Endothelial cell of umbilical vein (primary cell): ENCODE measurements around the gene HCAR3. TPM values are rescaled to one million over a fixed set of nuclear protein-coding genes. Genes with fewer than 3 reads are reported as not detected.

Source experiments
- BruUV-seq: library from RNA; stranded (reverse); fragments of 400-500 nt; replicated peaks from 2 replicates; lab custom pipeline; 2021; lab: Mats Ljungman, UMichigan
- CTCF ChIA-PET: fragments of 300-600, 350-600 bp; sonication (Branson Sonifier 250); formaldehyde crosslinking; loops from one replicate; lab custom pipeline; 2021; ENCODE audit warnings: antibody characterized with exemption, inconsistent platforms; lab: Charles Lee
- POLR2A ChIA-PET: fragments of 300-600, 350-600 bp; sonication (Branson Sonifier 250); formaldehyde crosslinking; loops from one replicate; lab custom pipeline; 2021; ENCODE audit warnings: antibody characterized with exemption, inconsistent platforms; lab: Charles Lee
- DNase-seq: peaks from one replicate; pipeline ENCODE4 v3.0.0-alpha.2; 2011; ENCODE audit warnings: low read depth, low spot score
- FAIRE-seq: peaks from 2 replicates; lab custom pipeline; 2011; peaks lifted over from hg19 to GRCh38; lab: Jason Lieb, UNC
- H2AFZ ChIP-seq: 2 replicates; pipeline ENCODE4 v1.6.0; 2012; ENCODE audit warnings: low read depth, low read length, control low read depth, inconsistent platforms
- H3K27ac ChIP-seq: 2 replicates; pipeline ENCODE4 v1.5.1; 2011; ENCODE audit warnings: low read depth, mild to moderate bottlenecking, control low read depth, low read length, moderate library complexity; ENCODE audit not compliant: insufficient read depth
- H3K27me3 ChIP-seq, 2 experiments: 2 replicates each; pipeline versions ENCODE4 v1.6.0 to v1.6.1; 2011; ENCODE audit warnings: low read length in 2 of 2, mixed read lengths in 1 of 2; ENCODE audit not compliant: control insufficient read depth in 2 of 2, insufficient read depth in 2 of 2
- H3K36me3 ChIP-seq, 2 experiments: 2 replicates in 1 of 2; 3 replicates in 1 of 2; pipeline ENCODE4 v1.5.1; 2011; ENCODE audit warnings: low read length in 2 of 2, mild to moderate bottlenecking in 1 of 2, moderate library complexity in 1 of 2; ENCODE audit not compliant: control insufficient read depth in 2 of 2, insufficient read depth in 2 of 2; ENCODE audit errors: extremely low read depth in 1 of 2
- H3K4me1 ChIP-seq: 3 replicates; pipeline ENCODE4 v1.5.1; 2011; ENCODE audit warnings: mild to moderate bottlenecking, low read length; ENCODE audit not compliant: control insufficient read depth, insufficient read depth; ENCODE audit errors: extremely low read depth
- H3K4me2 ChIP-seq: 2 replicates; pipeline ENCODE4 v1.6.1; 2011; ENCODE audit warnings: low read length, control low read depth, mixed read lengths; ENCODE audit not compliant: insufficient read depth
- H3K4me3 ChIP-seq, 3 experiments: fragments of 200-600 bp in 1 of 3; sonication (generic), shearing (Covaris generic) in 1 of 3; replicated peaks in 1 of 3; 2 replicates each; pipeline ENCODE4 v1.5.1; 2011 to 2016; ENCODE audit warnings: control low read depth in 3 of 3, low read length in 3 of 3, mild to moderate bottlenecking in 2 of 3, inconsistent platforms in 1 of 3, low read depth in 1 of 3, moderate library complexity in 1 of 3; ENCODE audit not compliant: insufficient read depth in 1 of 3
- H3K79me2 ChIP-seq: 2 replicates; pipeline ENCODE4 v1.6.0; 2012; ENCODE audit warnings: low read length, inconsistent platforms; ENCODE audit not compliant: control insufficient read depth, insufficient read depth
- H3K9ac ChIP-seq: replicated peaks from 2 replicates; pipeline ENCODE3; 2011; ENCODE audit warnings: low read length, control low read depth; ENCODE audit not compliant: insufficient read depth; ENCODE audit errors: extremely low read depth
- H3K9me1 ChIP-seq: replicated peaks from 3 replicates; pipeline ENCODE4 v1.6.0; 2011; ENCODE audit warnings: mild to moderate bottlenecking, low read length; ENCODE audit not compliant: control insufficient read depth, insufficient read depth; ENCODE audit errors: extremely low read depth
- H3K9me3 ChIP-seq: replicated peaks from 2 replicates; pipeline ENCODE4 v1.5.1; 2012; ENCODE audit warnings: low read length, inconsistent platforms; ENCODE audit not compliant: control insufficient read depth, insufficient read depth
- H4K20me1 ChIP-seq: replicated peaks from 2 replicates; pipeline ENCODE3; 2011; ENCODE audit warnings: mild to moderate bottlenecking, low read length; ENCODE audit not compliant: control insufficient read depth, insufficient read depth; ENCODE audit errors: extremely low read depth
- EZH2 ChIP-seq: IDR thresholded peaks from 2 replicates; pipeline ENCODE4 v1.6.1; 2012; ENCODE audit warnings: borderline replicate concordance, low read depth, mild to moderate bottlenecking, moderate library complexity, low read length, inconsistent platforms; ENCODE audit not compliant: severe bottlenecking
- FOS ChIP-seq: IDR thresholded peaks from 2 replicates; pipeline ENCODE4 v1.6.1; 2011; ENCODE audit warnings: mild to moderate bottlenecking, low read length, moderate library complexity, borderline replicate concordance; ENCODE audit not compliant: insufficient read depth
- GATA2 ChIP-seq: IDR thresholded peaks from 2 replicates; pipeline ENCODE4 v1.7.0; 2011; ENCODE audit warnings: low read depth, mild to moderate bottlenecking, moderate library complexity, mixed read lengths, low read length; ENCODE audit not compliant: insufficient read length, insufficient read depth
- JUN ChIP-seq: IDR thresholded peaks from 2 replicates; pipeline ENCODE4 v1.6.1; 2011; ENCODE audit warnings: borderline replicate concordance, low read depth; ENCODE audit not compliant: insufficient read length, insufficient read depth
- MAX ChIP-seq: IDR thresholded peaks from 2 replicates; pipeline ENCODE4 v1.6.1; 2011; ENCODE audit not compliant: insufficient read depth, insufficient read length
- MYC ChIP-seq: IDR thresholded peaks from one replicate; pipeline ENCODE4 v1.6.1; 2011; ENCODE audit warnings: mild to moderate bottlenecking, low read depth, low read length
- POLR2A ChIP-seq: IDR thresholded peaks from 2 replicates; pipeline ENCODE4 v1.6.1; 2012; ENCODE audit warnings: low read depth, mild to moderate bottlenecking, control low read depth, low read length
- POLR2AphosphoS5 ChIP-seq: IDR thresholded peaks from 2 replicates; pipeline ENCODE4 v1.6.1; 2012; ENCODE audit warnings: low read depth, mild to moderate bottlenecking, control low read depth, low read length, moderate library complexity; ENCODE audit not compliant: insufficient read depth
- dilution Hi-C: fragments of 300-500 bp; cut with MboI; formaldehyde crosslinking; loops from one replicate; pipeline ENCODE4 v1.15.0; 2019; ENCODE audit warnings: low sequenced_read_pairs; ENCODE audit not compliant: extremely low pct_ligation_motif_present
- intact Hi-C: fragments of 100-400 bp; cut with micrococcal nuclease; formaldehyde crosslinking; loops from one replicate; pipeline ENCODE4 v1.10.0; 2022
- polyA plus RNA-seq, 4 experiments: library from polyadenylated mRNA; depleted of rRNA in 3 of 4; stranded (reverse) in 3 of 4; unstranded in 1 of 4; fragments of >200 nt; gene quantifications; 2 replicates each; pipeline versions ENCODE4 v1.2.1 to v1.2.3, GENCODE V29; 2011 to 2012; ENCODE audit warnings: missing spikeins in 1 of 4
- total RNA-seq: library from RNA; stranded (reverse); gene quantifications from 2 replicates; pipeline ENCODE4 v1.2.3, GENCODE V29; 2021
- TF ChIP-seq, protein P1 (sequence below), 2 donors: IDR thresholded peaks; 1 replicate in 1 of 2; 2 replicates in 1 of 2; pipeline ENCODE4 v1.5.1; 2011; ENCODE audit warnings: low read length in 2 of 2, mild to moderate bottlenecking in 2 of 2, moderate library complexity in 2 of 2, control low read depth in 1 of 2, inconsistent platforms in 1 of 2, low read depth in 1 of 2; ENCODE audit not compliant: insufficient read depth in 1 of 2; ENCODE audit errors: extremely low read depth in 1 of 2

Gene HCAR3
- total and polyA plus RNA-seq, 2 donors (not counting 3 experiments of a cell fraction or from before 2014, with no cell fraction given), result 0.06 TPM; not detected in 1

DNA sequence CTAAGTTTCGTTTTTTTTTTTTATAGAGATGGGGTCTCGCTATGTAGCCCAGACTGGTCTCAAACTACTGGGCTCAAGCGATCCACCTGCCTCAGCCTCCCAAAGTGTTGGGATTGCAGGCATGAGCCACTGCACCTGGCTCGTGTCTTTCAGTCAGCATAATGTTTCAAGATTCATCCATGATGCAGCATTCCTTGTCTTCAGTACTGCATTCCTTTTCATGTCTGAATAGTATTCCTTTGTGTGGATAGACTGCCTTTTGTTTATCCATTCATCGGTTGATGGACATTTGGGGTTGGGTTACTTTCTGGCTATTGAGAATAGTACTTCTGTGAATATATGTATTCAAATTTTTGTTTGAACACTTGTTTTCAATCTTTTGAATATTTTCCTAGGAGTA is 50.9 kb downstream of the HCAR3 start:
- POLR2A ChIA-PET, result no interaction called here
- no peaks in the 10 kb centered on the region for H3K27me3 ChIP-seq

More for the DNA sequence above, 50.9 kb downstream of the HCAR3 start:
- intact Hi-C loops (no loop called here), dilution Hi-C loops (no loop called here)
- H3K27ac ChIP-seq, result no peak overlapping the region
- no peaks in the 10 kb centered on the region for H3K36me3 ChIP-seq
- no TSS peak for BruUV-seq
- no peak overlapping the region for H3K9ac ChIP-seq
- TF ChIP-seq FOS, result no peak
- TF ChIP-seq EZH2, result no peak
- TF ChIP-seq MYC, result no peak
- TF ChIP-seq, protein P1, sequence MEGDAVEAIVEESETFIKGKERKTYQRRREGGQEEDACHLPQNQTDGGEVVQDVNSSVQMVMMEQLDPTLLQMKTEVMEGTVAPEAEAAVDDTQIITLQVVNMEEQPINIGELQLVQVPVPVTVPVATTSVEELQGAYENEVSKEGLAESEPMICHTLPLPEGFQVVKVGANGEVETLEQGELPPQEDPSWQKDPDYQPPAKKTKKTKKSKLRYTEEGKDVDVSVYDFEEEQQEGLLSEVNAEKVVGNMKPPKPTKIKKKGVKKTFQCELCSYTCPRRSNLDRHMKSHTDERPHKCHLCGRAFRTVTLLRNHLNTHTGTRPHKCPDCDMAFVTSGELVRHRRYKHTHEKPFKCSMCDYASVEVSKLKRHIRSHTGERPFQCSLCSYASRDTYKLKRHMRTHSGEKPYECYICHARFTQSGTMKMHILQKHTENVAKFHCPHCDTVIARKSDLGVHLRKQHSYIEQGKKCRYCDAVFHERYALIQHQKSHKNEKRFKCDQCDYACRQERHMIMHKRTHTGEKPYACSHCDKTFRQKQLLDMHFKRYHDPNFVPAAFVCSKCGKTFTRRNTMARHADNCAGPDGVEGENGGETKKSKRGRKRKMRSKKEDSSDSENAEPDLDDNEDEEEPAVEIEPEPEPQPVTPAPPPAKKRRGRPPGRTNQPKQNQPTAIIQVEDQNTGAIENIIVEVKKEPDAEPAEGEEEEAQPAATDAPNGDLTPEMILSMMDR (IDR thresholded peaks at IDR 0.05; ENCODE audit: extremely low read depth in 1 of 2, insufficient read depth in 1 of 2, low read depth in 1 of 2, low read length in 2 of 2), result no peak
- no peak for TF ChIP-seq MAX
- no peak for TF ChIP-seq POLR2AphosphoS5
- TF ChIP-seq JUN, result no peak
- TF ChIP-seq POLR2A, result no peak
- no peak for TF ChIP-seq GATA2
- H3K79me2 ChIP-seq, result no peaks in the 10 kb centered on the region
- DNase-seq (no peak), FAIRE-seq (no peak)
- H3K9me3 ChIP-seq, result no peaks in the 10 kb centered on the region
- no peak overlapping the region for H2AFZ ChIP-seq
- H3K4me2 ChIP-seq, result no peak overlapping the region
- no peaks in the 10 kb centered on the region for H4K20me1 ChIP-seq
- H3K9me1 ChIP-seq, result no peaks in the 10 kb centered on the region
- no peak overlapping the region for H3K4me3 ChIP-seq
- no peaks in the 10 kb centered on the region for H3K4me1 ChIP-seq
- CTCF ChIA-PET, result no interaction called here
